ENCODE data around the gene MAPKAP1. TPM values are rescaled to one million over a fixed set of nuclear protein-coding genes. Genes with fewer than 3 reads are reported as not detected.

The MAPKAP1 gene
- polyA plus RNA-seq, 1 donor (not counting 4 experiments of a cell fraction or from before 2014, with no cell fraction given): 129 TPM

DNA sequence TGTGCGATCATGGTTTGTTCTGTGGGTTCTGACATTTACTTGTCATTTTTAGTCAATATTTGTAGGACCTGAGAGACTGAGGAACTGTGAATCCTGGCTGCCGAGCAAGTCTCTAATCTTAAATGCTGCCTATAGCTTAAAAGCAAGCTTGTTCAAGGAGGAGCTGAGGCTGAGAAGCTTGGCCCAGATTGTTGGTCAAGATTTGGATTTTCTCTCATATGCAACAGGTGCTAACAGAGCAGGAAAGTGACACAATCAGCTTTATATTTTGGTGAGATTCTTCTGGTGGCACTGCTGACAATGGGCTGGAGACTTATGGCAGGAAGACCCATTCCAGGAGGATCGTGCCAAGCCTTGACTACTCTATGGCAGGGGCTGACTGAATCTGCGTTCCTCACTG is 192.5 kb downstream of the MAPKAP1 start:
- no peak for FAIRE-seq
- no peak for TF ChIP-seq CTCF (optimal IDR thresholded peaks at IDR 0.05 in 1 of 3, IDR thresholded peaks at IDR 0.05 in 1 of 3, conservative IDR thresholded peaks at IDR 0.05 in 1 of 3; ENCODE audit: extremely low read depth in 1 of 3, insufficient read depth in 2 of 3, low read length in 3 of 3)
- no peak for TF ChIP-seq EZH2 (IDR thresholded peaks at IDR 0.05; ENCODE audit: low read length)
- Histone ChIP-seq H3K27ac (ENCODE audit: control insufficient read depth, insufficient read depth, low read length) (peak overlapping the region; percentile 80), H3K4me1 (ENCODE audit: control insufficient read depth, extremely low read depth, insufficient read depth, low read length) (peaks cover 32% of the 10 kb centered on the region), H3K9me3 (ENCODE audit: control insufficient read depth, low read depth, low read length) (no peaks in the 10 kb centered on the region), H2AFZ (ENCODE audit: control insufficient read depth, low read length) (no peak overlapping the region), H3K36me3 (ENCODE audit: control insufficient read depth in 2 of 2, extremely low read depth in 1 of 2, insufficient read depth in 2 of 2, low read length in 2 of 2) (peaks cover 0 to 3% of the 10 kb centered on the region in 2 experiments), H3K9me1 (ENCODE audit: control insufficient read depth, extremely low read depth, insufficient read depth, low read length) (no peaks in the 10 kb centered on the region), H3K9ac (ENCODE audit: control insufficient read depth, extremely low read depth, insufficient read depth, low read length) (no peak overlapping the region), H3K27me3 (ENCODE audit: control insufficient read depth, extremely low read depth, insufficient read depth, low read length) (no peaks in the 10 kb centered on the region), H3K4me3 (ENCODE audit: control insufficient read depth in 2 of 3, extremely low read depth in 1 of 3, insufficient read depth in 2 of 3, low read depth in 1 of 3, low read length in 3 of 3) (no peak overlapping the region), H4K20me1 (ENCODE audit: control insufficient read depth, extremely low read depth, insufficient read depth, low read length) (no peaks in the 10 kb centered on the region), H3K79me2 (ENCODE audit: control insufficient read depth, insufficient read depth, low read length) (peaks cover 11% of the 10 kb centered on the region), H3K4me2 (ENCODE audit: control insufficient read depth, extremely low read depth, insufficient read depth, low read depth, low read length) (peak overlapping the region; percentile 89)
- no peak for DNase-seq (ENCODE audit: low read depth, low spot score)
- dilution Hi-C loops (cut with MboI; ENCODE audit: extremely low pct_ligation_motif_present, low sequenced_read_pairs): no loop called here

DNA sequence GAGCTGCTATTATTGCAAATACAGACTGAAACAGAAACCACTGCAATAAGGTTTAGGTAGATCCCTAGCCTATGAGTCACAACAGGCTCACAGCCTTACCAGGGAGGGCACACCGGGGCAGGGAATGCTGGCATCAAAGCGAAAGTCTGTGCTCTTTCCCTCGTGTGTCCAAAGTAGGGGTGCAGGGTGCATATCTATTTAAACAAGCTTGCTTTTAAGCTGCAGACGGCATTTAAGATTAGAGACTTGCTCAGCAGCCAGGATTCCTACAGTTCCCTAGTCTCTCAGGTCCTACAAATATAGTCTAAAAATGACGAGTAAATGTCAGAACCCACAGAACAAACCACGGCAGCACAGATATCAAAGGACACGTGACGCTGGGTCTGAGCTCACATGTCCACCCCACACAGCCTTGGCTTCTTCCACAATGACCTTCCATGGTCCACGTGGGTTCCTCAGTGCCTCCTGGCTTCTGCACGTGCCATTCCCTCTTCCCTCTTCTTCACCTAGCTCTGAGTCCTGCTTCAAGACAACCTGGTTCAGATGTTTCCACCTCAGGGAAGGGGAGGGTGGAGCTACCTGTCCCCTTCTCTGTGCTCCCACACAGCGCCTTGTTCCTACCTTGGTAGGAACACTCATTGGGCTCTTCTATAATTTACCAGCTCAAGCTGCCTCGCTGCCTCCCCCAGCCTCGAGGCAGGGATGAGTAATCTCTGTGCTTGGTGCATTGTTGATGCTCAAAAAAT is 193.2 kb downstream of the MAPKAP1 start:
- Histone ChIP-seq H3K79me2 (ENCODE audit: control insufficient read depth, insufficient read depth, low read length) (peaks cover 9% of the 10 kb centered on the region), H4K20me1 (ENCODE audit: control insufficient read depth, extremely low read depth, insufficient read depth, low read length) (no peaks in the 10 kb centered on the region), H3K9ac (ENCODE audit: control insufficient read depth, extremely low read depth, insufficient read depth, low read length) (peak overlapping the region; percentile 73), H3K27ac (ENCODE audit: control insufficient read depth, insufficient read depth, low read length) (peak overlapping the region; percentile 80), H3K9me1 (ENCODE audit: control insufficient read depth, extremely low read depth, insufficient read depth, low read length) (no peaks in the 10 kb centered on the region), H2AFZ (ENCODE audit: control insufficient read depth, low read length) (peak overlapping the region; percentile 7), H3K4me3 (ENCODE audit: control insufficient read depth in 2 of 3, extremely low read depth in 1 of 3, insufficient read depth in 2 of 3, low read depth in 1 of 3, low read length in 3 of 3) (peak overlapping the region; percentile 24 to 72 (median 64)), H3K4me1 (ENCODE audit: control insufficient read depth, extremely low read depth, insufficient read depth, low read length) (peaks cover 32% of the 10 kb centered on the region), H3K27me3 (ENCODE audit: control insufficient read depth, extremely low read depth, insufficient read depth, low read length) (no peaks in the 10 kb centered on the region), H3K36me3 (ENCODE audit: control insufficient read depth in 2 of 2, extremely low read depth in 1 of 2, insufficient read depth in 2 of 2, low read length in 2 of 2) (no peaks in the 10 kb centered on the region), H3K4me2 (ENCODE audit: control insufficient read depth, extremely low read depth, insufficient read depth, low read depth, low read length) (peak overlapping the region; percentile 89), H3K9me3 (ENCODE audit: control insufficient read depth, low read depth, low read length) (no peaks in the 10 kb centered on the region)
- TF ChIP-seq EZH2 (IDR thresholded peaks at IDR 0.05; ENCODE audit: low read length): no peak
- TF ChIP-seq CTCF (optimal IDR thresholded peaks at IDR 0.05 in 1 of 3, IDR thresholded peaks at IDR 0.05 in 1 of 3, conservative IDR thresholded peaks at IDR 0.05 in 1 of 3; ENCODE audit: extremely low read depth in 1 of 3, insufficient read depth in 2 of 3, low read length in 3 of 3): no peak
- DNase-seq (ENCODE audit: low read depth, low spot score) (no peak), FAIRE-seq (peak; percentile 91)
- dilution Hi-C loops (cut with MboI; ENCODE audit: extremely low pct_ligation_motif_present, low sequenced_read_pairs): no loop called here

Measured in keratinocyte (primary cell).